HG03469 (cell line): ENCODE measurements around the gene POU2F3.

Experiments used
- ATAC-seq: cut with Tn5 transposase; IDR thresholded peaks from one replicate; pipeline ENCODE4 v1.9.1; 2021; ENCODE audit warnings: mild to moderate bottlenecking, moderate library complexity, moderate number of reproducible peaks; ENCODE audit not compliant: unreplicated experiment

Gene POU2F3

DNA sequence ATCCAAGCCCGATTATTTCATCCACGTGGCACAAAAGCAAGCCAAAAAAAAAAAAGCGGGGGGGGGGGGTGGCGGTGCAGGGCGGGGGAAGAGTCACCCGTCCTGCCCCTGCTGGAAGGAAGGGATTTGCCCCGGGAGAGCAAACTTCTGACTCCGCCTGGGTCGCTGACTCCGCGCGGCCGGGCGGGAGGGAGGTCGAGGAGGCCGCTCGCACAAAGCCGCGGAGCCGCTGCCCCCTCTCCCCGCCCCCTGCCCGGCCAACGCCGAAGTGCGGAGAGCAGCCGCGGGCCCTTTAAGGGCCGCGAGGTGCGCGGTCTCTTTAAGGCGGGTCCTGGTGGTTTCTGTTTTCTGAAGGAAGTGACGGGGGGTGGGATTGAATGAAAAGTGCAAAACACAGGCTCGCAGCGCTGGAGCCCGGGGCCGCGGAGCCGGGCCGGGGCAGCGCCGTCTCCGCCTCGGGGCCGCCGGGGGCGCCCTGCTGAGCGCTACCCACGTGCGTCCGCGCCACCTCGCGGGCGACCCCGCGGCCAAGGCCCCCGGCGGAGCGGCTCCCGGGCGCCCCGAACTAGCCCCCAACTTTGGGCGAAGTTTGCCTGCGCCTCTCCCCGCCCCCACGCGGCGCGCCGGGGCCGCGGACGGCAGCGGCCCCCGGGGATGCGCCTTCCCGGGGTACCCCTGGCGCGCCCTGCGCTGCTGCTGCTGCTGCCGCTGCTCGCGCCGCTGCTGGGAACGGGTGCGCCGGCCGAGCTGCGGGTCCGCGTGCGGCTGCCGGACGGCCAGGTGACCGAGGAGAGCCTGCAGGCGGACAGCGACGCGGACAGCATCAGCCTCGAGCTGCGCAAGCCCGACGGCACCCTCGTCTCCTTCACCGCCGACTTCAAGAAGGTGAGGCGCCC, 29.1 kb upstream of the POU2F3 start, which contains the start of gene OAF:
Gene OAF (plus strand): TSS at position 407 of the 896 bp plus-strand sequence. CDS start 248 bp downstream, at position 655.
- ATAC-seq, result no peak

- ATAC-seq, result no peak
Measured at GRCh38 chr11:120211522-120212258, 28.2 kb upstream of the POU2F3 start.

DNA sequence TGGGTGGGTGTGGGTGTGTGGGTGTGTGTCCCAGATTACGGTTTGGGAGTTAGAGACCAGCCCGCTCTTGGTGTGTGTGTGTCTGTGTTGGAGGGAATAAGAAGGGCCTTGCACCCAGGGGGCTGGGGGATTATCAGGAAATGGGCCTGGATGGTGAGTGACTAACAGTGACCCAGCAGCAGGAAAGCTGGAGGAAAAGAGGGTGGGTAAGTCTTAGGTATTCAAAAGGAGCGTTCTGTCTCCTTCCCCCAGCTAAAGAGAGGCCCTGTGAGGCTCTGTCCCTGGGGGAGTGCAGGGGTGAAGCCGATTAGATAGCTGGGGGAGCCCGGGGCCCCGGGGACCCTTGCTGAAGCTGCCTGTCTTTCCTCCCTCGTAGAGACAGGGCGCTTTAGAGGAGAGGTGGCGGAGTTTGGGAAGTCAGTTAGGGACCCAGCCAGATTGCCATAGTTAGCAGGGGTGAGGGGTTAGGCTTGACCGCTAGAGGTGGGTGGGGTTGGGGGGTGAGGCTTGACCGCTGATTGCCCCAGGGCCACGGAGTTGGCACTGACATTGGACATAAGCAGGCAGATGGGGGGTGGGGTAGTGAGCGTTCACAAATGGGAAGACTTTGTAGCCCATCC, 27.6 kb upstream of the POU2F3 start:
- no peak for ATAC-seq

GRCh38 chr11:120212926-120213325, 27.0 kb upstream of the POU2F3 start:
- ATAC-seq, result no peak

- ATAC-seq, result no peak
Measured at GRCh38 chr11:120214581-120214980, 25.4 kb upstream of the POU2F3 start.

- no peak for ATAC-seq
Measured at GRCh38 chr11:120215634-120216033, 24.3 kb upstream of the POU2F3 start.

DNA sequence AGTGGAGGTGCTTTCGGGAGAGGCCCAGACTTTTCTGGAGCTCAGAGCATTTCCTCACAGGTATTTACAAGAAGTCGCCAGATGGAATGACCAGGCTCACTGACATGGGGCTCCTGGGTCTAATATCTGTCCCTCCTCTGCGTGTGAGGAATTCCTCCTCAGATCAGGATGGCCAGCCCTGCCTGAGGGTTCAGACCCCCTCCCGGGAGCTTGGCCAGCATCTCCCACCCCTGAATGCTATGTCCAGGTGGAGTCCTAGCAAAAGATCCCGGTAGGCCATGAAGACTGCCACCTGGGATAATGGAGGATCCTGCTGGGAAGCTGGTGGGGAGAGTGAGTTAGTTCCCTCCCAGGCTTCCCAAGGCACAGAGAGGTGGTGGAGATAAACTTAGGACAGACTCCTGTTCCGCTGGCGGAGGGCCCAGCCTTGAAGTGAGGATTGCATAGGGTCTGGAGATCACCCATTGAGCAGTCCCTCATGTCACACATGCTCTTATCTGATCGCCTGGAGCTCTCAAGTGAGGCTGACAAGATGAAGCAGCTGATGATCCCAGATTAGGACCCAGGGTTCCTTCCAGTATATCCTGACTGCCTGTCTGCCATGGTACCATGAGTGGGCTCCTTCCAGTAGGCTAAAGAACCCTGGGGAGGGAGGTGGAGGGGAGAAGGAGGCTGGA, 23.4 kb upstream of the POU2F3 start:
- no peak for ATAC-seq

DNA sequence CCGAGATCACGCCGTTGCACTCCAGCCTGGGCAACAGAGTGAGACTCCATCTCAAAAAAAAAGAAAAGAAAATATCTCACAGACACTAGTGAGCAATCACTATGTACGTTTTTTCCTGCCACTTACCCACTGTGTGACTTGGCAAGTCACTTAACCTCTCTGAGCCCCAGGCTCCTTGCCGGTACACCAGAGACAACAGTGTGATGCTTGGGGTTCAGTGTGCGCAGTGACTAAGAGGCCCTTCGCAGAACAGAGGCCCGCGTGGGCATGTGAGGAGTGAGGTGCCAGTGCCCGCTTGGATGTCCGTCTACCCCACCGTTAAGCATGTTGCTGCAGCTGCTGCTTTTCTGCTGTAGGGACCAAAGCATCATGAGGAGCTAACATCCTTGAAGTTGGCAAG, 22.4 kb upstream of the POU2F3 start:
- no peak for ATAC-seq

- ATAC-seq, result no peak
Measured at GRCh38 chr11:120217941-120218694, 21.8 kb upstream of the POU2F3 start.

DNA sequence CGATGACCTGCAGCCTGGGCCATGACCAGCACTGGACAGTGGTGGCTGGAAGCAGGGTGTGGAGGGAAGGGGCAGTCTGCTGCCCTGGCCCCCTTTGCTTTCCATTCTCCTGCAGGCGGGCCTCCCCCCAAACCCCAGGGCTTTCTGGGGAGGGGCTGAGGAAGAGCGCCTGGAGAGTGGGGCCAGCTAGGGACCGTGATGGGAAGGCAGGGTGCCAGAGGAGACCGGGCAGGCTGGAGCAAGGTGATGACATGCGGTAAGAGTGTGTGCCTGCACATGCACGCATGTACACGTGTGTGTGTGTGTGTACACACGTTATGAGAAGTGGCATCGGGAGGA, 21.3 kb upstream of the POU2F3 start:
- no peak for ATAC-seq

DNA sequence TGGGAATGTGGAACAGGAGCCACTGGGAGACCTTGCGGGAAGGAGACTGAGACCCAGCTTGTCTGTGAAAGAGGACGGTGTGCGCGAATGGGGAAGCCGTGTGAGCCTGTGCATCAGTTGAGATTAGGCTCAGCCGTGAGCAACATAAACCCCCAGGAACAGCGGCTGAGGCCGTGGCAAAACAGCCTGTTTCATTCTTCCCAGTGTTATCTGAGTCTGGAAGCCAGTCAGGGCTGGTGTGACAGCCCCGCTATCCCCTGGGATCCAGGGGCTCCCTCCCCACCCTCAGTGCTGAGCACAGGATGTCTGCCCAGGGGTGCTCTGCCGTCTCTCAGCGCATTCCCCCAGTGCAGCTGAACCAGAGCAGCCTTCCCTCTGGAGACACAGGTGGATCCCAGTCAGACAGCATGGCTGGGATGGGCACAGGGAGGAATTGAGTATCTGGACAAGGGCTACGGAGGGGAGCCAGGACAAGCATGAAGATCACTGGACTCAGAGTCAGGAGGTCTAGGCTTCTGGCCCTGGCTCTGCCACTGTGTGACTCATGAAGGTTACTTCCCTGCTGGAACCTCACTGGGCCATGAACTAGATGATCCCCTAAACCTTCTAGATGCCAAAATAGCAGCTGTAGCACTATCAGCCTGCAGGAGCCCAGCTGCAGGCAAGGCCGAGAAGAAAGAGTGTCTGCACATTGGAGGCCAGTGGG, 20.6 kb upstream of the POU2F3 start:
- ATAC-seq, result no peak

DNA sequence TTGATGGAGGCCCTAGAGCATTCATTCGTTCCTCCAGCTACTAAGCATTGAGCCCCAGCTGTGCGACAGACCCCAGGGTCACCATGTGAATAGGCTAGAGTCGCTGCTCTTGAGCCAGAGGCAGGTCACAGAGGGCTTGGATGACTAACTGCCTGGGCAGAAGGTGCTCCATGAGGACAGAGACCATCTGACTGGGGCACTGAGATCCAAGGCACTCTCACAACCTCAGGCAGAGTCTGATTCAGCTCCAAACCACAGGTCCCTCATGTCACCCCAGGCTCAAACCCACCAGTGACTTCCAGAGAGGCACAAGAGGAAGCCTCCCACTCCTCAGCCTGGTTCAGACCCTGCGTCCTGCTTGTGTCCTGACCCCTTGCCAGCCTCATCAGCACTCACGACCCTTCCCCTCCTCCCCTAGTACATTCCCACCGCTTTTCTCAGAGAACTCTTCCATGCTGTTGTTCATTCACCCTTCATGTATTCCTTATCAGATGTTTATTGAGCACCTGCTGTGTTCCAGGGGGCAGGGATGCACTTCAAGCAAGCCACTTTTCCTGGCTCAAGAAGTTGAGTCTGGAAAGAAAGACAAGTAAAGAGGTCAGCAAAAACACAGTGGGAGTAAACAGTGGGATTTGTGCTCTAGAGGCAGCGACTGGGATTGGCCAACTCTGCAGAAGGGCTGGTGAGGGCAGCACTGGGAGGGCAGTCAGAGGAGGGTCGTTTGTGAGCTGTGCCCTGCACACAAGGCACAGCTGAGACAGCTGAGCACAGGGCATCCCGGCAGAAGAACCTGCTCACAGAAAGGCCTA, 19.8 kb upstream of the POU2F3 start:
- ATAC-seq, result no peak

GRCh38 chr11:120220747-120221037, 19.2 kb upstream of the POU2F3 start:
- no peak for ATAC-seq

- ATAC-seq, result no peak
Measured at GRCh38 chr11:120221115-120221752, 18.7 kb upstream of the POU2F3 start.

- no peak for ATAC-seq
Measured at GRCh38 chr11:120222916-120223315, 17.0 kb upstream of the POU2F3 start.

DNA sequence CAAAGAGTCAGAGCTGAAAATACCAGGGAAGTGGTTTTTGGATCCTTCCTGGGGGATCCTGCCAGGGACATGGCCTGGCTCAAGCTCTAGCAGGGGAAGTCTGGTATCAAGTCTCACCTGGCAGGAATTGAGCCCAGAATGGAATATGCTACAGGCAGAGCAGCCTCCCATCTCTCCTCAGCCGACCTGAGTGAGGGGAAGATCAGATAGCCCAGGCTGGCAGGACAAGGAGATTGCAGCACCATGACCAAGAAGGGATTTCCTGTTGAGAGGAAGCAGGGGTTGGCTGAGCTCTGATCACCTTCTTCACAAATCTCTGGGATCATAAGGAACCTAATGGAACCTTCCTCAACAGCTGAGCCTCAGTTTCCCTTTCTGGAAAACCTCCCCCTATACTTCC, 16.1 kb upstream of the POU2F3 start:
- ATAC-seq, result no peak

DNA sequence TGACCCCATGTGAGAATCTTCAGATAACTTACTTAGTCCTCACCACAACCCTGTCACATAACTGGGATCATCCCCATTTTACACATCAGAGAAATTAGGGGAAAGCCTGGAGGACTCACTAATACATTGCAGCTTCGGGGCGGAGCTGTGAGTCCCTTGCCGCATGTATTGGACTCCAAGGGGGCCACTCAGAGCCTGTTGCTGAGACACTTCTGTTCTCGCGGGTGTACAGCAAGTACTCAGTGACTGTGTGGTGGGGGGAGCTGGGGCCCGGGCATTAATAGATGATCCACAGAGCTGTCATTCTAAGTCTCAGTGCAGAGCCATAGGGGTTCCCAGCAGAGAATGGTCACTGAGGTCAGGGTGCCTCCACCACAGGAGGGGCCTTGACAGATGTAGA, 15.6 kb upstream of the POU2F3 start:
- ATAC-seq, result no peak

DNA sequence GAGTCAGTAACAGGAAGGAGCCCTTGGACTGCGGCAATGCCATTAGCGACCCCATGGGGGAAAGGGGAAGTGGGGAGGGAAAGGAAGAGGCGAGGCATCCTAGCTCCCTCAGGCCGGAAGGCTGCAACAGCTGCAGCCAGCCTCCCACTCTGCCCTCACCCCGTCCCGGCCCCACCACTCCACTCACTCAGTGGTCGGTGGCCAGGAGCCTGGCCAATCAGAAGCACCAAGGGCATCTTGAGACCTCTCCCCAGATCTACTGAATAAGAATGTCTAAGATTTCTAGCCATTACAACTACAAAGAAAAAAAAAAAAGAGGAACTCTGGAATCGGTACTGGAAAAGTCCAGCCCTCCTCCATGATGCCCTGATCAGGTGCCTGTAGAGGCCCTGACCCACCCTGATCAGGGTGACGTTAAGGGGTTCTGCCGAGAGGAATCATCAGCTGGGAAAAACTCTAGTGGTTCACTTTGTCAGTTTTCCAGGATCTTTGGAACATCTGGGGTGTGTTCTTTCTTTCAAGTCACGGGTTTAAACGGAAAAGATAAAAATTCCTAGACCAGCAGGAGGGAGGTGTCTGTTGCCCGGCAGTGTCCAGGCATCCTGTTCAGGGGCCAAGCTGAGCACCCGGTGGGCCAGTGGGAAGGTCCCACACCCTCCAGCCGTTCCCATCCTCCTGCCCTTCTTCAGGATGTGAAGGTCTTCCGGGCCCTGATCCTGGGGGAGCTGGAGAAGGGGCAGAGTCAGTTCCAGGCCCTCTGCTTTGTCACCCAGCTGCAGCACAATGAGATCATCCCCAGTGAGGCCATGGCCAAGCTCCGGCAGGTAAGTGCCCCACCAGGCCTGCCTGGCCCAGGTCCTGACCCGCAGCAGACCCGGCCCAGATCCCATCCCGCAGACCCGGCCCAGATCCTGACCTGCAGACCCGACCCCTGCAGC, 14.7 kb upstream of the POU2F3 start:
- no peak for ATAC-seq
